ENCODE measurements around the gene HTRA3.

The HTRA3 gene

DNA sequence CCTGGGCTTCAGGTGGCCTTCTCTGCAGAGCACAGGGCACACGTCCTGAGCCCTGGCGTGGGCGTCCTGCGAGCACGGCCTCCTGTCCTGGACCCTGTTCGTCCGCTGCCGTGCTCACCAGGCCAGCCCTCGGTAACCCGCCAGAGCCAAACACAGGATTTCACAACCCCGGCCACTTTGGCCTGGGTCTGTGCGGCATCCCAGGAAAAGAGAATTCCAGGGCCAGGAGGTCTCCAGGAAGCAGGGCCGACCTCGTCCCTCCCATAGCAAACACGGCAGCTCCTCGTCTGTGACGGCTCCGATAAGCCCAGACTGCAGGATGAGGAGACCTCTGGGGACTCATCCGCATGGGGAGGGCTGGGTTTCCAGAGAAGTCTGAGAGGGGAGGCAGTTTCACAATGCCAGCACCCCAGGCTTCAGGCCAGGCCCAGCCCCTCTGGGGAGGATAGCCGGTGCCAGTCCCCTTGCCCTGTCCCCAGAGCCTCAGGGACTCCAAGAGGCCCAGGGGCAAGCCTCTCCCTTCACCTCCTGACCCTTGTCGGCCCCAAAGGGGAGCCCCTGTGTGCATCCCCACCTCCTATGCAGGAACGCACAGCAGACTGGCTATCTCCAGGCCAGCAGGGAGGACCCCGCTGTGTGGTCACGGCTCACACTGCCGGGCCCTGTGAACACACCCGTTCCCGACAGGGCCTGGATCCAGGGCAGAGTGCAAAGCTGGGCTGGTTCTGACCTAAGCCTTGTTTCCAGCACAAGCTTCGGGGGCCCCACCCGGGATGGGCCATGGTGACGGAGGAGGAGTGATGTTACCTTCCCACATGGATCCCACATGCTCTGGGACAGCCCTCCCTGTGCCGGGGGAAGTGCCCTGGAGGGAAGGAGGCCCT, 22.3 kb upstream of the HTRA3 start:
- DNase-seq (ENCODE audit: low read depth, low spot score): no peak

- no peak for DNase-seq (ENCODE audit: low read depth, low spot score)
Observed at GRCh38 chr4:8248091-8248490, 21.5 kb upstream of the HTRA3 start.

GRCh38 chr4:8250227-8250626, 19.3 kb upstream of the HTRA3 start:
- DNase-seq (ENCODE audit: low read depth, low spot score): no peak

- no peak for DNase-seq (ENCODE audit: low read depth, low spot score)
Observed at GRCh38 chr4:8250637-8251036, 18.9 kb upstream of the HTRA3 start.

GRCh38 chr4:8251110-8251883, 18.3 kb upstream of the HTRA3 start:
- DNase-seq (ENCODE audit: low read depth, low spot score): no peak

DNA sequence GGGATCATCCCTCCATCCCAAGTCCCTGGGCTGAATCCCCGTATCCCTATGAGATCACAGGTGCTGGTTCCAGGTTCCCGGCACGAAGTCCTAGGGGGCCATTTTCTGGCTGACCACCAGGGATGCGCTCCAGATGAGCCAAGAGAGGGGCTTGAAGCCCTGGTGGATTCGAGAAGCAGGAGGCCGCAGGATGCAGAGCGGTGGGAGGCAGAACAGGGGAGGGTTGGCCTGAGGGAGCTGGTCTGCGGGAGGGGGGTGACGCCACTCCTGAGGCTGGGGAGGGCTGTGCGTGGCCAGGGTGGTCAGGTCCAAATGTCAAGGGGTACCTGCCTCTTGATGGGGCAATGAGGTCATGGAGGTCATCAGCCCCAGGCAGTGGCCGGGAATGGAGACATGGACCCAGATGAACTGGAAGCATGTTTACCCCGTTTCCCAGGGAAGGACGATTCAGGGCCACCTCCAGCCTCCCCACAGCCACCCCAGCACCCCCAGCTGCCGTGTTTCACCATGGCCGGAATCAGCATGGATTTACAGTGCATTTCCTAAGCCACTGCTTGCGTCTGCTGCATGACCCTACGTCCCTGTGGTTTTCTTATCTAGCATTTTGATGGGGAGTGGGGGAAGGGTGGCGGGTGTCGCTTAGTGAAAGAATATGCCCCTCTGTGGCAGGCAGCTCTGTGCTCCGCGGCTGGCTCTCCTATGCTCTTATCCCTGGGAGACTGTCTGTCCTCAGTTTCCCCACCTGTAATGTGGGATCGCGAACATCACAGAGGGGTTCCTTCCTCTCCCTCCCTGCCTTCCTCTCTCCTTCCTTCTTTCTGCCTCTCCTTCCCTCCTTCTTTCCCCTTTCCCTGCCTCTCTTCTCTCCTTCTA, 17.0 kb upstream of the HTRA3 start:
- no peak for DNase-seq (ENCODE audit: low read depth, low spot score)

DNA sequence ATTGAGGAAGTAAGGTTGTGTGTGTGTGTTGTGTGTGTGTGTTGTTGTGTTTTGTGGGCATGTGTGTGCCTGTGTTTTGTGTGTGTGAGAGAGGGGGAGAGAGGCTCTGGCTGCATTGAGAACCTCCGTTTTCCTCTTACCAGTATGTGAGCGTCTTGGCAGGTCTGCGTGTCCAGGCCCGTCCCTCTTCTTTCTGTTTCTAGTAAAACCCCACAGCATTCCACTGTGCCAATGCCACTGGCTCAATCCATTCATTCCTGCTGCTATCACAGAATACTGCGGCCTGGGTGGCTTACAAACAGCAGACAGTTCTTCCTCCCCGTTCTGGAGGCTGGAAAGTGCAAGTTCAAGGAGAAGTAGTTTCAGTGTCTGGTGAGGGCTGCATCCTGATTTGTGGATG, 15.5 kb upstream of the HTRA3 start:
- DNase-seq (ENCODE audit: low read depth, low spot score): no peak

DNA sequence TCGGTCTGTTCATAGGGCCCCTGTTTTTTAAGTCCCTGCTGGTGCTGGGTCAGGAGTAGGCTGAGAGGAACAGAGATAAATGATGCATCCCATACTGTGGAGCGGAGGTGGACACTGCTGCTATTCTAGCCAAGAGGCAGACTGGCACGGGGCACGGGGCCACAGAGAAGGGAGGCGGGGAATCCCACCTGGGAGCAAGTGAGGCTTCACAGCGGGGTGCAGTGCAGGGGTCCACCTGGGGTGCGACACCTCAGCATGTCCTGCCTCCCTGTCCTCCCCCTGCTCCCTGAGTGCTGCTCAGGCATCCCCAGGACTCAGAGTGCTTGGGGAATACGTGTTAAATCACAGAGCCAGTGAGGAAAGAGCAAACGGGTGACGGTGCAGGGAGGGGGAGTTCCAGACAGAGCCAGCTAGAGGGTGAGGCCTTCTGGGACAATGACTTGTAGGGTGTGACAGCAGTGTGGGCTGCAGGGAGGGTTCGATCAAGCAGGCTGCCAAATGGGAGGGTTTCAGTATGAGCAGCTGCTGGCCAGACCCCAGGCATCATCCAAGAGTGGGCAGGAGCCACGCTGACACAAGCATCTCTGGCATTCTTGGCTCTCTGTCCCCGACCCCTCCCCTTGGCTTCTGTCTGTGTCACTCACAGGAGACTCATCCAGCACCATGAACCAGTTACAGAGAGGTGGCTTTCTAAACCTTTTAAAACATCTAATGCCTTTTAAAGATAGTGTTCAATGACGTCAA, 13.7 kb upstream of the HTRA3 start:
- no peak for DNase-seq (ENCODE audit: low read depth, low spot score)

- DNase-seq (ENCODE audit: low read depth, low spot score): no peak
Observed at GRCh38 chr4:8257854-8258253, 11.7 kb upstream of the HTRA3 start.

DNA sequence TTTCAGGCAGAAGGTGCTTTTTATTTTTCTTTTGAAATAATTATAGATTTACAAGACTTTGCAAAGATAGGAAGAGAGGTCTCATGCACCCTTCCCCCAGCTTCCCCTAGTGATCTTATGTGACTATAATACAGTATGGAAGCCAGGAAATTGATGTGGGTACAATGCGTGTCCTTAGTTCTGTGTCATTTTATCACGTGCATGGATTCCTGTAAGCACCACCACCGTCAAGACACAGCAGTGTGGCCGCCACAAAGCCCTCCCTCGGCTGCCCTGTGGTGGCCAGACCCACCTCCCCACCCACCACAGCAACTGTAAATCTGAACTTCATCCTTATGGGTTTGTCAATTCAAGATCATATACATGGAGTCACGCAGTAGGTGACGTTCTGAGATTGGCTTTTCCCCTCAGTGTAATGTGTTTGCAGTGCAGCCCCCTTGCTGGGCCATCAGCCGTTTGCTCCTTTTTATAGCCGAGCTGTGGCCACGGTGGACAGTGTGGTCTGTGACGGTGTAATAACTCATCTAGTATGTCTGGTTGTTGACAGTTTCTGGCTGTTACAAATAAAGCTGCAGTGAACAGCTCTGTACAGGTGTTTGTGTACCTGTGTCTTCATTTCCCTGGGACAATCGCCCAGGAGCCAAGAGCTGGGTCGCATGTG, 10.9 kb upstream of the HTRA3 start:
- no peak for DNase-seq (ENCODE audit: low read depth, low spot score)

- DNase-seq (ENCODE audit: low read depth, low spot score): no peak
Observed at GRCh38 chr4:8259743-8260430, 9.7 kb upstream of the HTRA3 start.

- no peak for DNase-seq (ENCODE audit: low read depth, low spot score)
Observed at GRCh38 chr4:8260656-8261111, 8.9 kb upstream of the HTRA3 start.

- DNase-seq (ENCODE audit: low read depth, low spot score): no peak
Observed at GRCh38 chr4:8261851-8262535, 7.6 kb upstream of the HTRA3 start.

DNA sequence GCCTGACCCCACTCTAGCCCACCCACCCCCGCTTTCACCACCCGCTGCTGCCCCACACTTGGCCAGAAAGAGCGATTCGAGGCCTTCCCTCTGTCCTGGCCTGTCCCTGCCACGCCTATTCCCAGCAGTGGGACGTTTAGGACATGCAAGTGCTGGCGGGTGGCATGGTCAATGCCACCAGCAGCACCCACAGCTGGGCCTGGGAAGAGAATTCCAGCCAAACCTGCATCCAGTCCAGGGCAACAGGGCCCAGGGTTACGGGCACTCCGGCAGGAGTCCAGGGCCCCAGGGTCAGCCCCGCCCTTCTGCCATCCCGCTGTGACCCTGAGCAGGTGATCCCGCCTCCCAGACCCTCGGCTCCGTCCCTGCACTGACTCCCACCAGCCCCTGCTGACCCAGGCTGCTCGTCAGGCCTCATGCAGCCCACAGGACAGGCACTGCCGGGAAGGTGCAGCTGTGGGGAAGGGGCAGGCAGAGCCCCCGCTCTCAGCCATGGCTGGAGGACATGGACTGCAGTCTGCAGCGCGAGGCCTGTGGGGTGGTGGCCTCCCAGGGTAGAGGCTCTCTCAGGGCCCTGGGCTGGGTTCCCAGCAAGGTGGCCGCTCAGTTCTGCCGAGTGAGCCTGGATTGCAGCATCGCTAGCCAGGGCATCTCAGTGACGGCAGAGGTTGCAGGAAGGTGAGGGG, 6.8 kb upstream of the HTRA3 start:
- DNase-seq (ENCODE audit: low read depth, low spot score): no peak

GRCh38 chr4:8263397-8263796, 6.2 kb upstream of the HTRA3 start:
- DNase-seq (ENCODE audit: low read depth, low spot score): no peak

- DNase-seq (ENCODE audit: low read depth, low spot score): no peak
Observed at GRCh38 chr4:8264106-8264505, 5.4 kb upstream of the HTRA3 start.

DNA sequence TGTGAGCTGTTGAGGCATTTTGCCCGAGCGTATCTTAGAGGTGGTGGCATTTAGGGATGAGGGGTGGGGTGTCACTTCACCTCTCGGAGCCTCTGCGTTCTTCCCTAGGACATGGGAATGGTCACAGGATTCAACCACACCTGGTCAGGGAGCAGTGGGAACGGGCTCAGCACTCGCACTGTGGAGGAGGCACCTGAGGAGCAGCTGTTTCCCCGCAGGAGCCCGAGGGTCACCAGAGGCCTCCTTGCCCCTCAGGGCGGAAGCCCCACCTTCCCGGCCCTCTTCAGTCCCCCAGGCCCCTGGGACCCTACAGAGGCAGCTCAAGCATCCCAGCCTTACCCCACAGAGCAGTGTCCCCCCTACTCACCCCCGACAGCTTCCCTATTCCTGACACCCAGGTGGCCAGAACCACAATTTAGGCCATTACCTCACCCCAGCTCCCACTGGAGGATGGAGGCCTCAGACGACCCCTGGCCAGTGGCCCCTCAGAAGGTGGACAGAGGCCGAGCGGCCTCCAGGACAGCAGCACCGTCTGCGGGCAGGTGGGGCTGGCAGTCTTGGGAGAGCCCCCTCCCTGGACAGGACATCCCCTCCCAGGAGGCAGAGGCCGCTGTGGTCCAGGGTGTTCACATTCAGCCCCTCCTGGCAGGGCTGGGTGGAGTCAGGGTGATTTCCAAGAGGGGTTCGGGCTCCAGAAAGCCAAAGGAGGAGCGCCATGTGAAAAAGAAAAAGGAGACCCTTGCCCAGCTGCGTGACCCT, 4.2 kb upstream of the HTRA3 start:
- no peak for DNase-seq (ENCODE audit: low read depth, low spot score)

DNA sequence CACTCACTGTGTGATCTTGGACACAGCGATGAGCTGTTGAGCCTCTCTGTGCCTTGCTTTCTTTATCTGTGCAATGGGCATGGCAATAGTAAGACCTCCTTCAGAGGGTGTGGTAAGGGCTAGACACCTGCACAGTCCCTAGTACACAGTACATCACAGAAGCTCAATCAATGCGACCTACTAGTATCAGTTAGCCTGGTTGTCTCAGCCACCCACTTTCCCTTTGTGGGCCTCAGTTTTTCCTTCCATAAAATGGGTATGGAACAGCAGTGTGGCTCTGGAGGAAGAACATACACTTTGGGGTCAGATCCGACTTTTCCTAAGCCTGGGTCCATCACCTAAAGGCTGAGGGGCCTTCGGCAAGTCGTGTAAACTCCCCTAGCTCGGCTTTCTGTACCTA, 3.5 kb upstream of the HTRA3 start:
- no peak for DNase-seq (ENCODE audit: low read depth, low spot score)

Measured in smooth muscle cell of the brain vasculature (primary cell).